GM18517 (cell line): ENCODE data around the gene FNDC3B.

Source experiments
- ATAC-seq: cut with Tn5 transposase; IDR thresholded peaks from one replicate; pipeline ENCODE4 v1.9.1; 2021; ENCODE audit warnings: mild to moderate bottlenecking, moderate library complexity; ENCODE audit not compliant: unreplicated experiment

Gene FNDC3B

GRCh38 chr3:172208586-172209332 lies 169.4 kb downstream of the FNDC3B start:
- no peak for ATAC-seq

- no peak for ATAC-seq
Measured at GRCh38 chr3:172209333-172210321, 170.2 kb downstream of the FNDC3B start.

- no peak for ATAC-seq
Measured at GRCh38 chr3:172210355-172210754, 171.0 kb downstream of the FNDC3B start.

- ATAC-seq: no peak
Measured at GRCh38 chr3:172211123-172211522, 171.7 kb downstream of the FNDC3B start.

GRCh38 chr3:172213200-172213599 lies 173.8 kb downstream of the FNDC3B start:
- no peak for ATAC-seq

GRCh38 chr3:172213904-172214303 lies 174.5 kb downstream of the FNDC3B start:
- ATAC-seq: no peak

- no peak for ATAC-seq
Measured at GRCh38 chr3:172216267-172216666, 176.9 kb downstream of the FNDC3B start.

- ATAC-seq: no peak
Measured at GRCh38 chr3:172216911-172217310, 177.5 kb downstream of the FNDC3B start.

- ATAC-seq: no peak
Measured at GRCh38 chr3:172217877-172218276, 178.5 kb downstream of the FNDC3B start.

- no peak for ATAC-seq
Measured at GRCh38 chr3:172218350-172219323, 179.3 kb downstream of the FNDC3B start.

- no peak for ATAC-seq
Measured at GRCh38 chr3:172219750-172220149, 180.4 kb downstream of the FNDC3B start.

- ATAC-seq: no peak
Measured at GRCh38 chr3:172221547-172221946, 182.2 kb downstream of the FNDC3B start.

- no peak for ATAC-seq
Measured at GRCh38 chr3:172222478-172223071, 183.2 kb downstream of the FNDC3B start.

- no peak for ATAC-seq
Measured at GRCh38 chr3:172223870-172224269, 184.5 kb downstream of the FNDC3B start.

- no peak for ATAC-seq
Measured at GRCh38 chr3:172224560-172225214, 185.3 kb downstream of the FNDC3B start.

- no peak for ATAC-seq
Measured at GRCh38 chr3:172225215-172225707, 185.9 kb downstream of the FNDC3B start.

GRCh38 chr3:172226831-172227230 lies 187.5 kb downstream of the FNDC3B start:
- ATAC-seq: no peak

GRCh38 chr3:172227340-172228035 lies 188.1 kb downstream of the FNDC3B start:
- no peak for ATAC-seq

GRCh38 chr3:172228036-172228415 lies 188.6 kb downstream of the FNDC3B start:
- no peak for ATAC-seq
